Measurements from ENCODE around the gene RAI1. TPM values are rescaled to one million over a fixed set of nuclear protein-coding genes. Genes with fewer than 3 reads are reported as not detected.
A peak's percentile ranks its signal among the peaks of the same experiment; 100 is the strongest.

RAI1 gene
- total and polyA plus RNA-seq, 10 of the 15 experiments (the other 5 are each of a cell fraction or from before 2014, with no cell fraction given): 0.66 to 37.7 (median 6.0) TPM

GRCh38 chr17:17839791-17840707 lies 158.8 kb downstream of the RAI1 start (continued):
- TF ChIP-seq NKRF (conservative IDR thresholded peaks at IDR 0.05): peak; percentile 73
- TF ChIP-seq WRNIP1 (IDR thresholded peaks at IDR 0.05; ENCODE audit: borderline replicate concordance, low read depth, low read length): 0 out of 2 replicates have a peak, but pooled peaks have one; percentile 30
- no peak for TF ChIP-seq MLLT1 (IDR thresholded peaks at IDR 0.05)
- TF ChIP-seq E2F4 (IDR thresholded peaks at IDR 0.05; ENCODE audit: low read depth, low read length): no peak
- no peak for TF ChIP-seq MTA3 (IDR thresholded peaks at IDR 0.05; ENCODE audit: borderline replicate concordance, low read length)
- TF ChIP-seq EGR1 (IDR thresholded peaks at IDR 0.05; ENCODE audit: borderline replicate concordance in 1 of 2, low read depth in 2 of 2, low read length in 2 of 2): peak in 1 of 2 experiments; percentile 78; a peak in 2 of 3 replicates
- TF ChIP-seq USF1 (IDR thresholded peaks at IDR 0.05; ENCODE audit: borderline replicate concordance, extremely low read length, insufficient read depth, low read depth, low read length): peak; percentile 86
- TF ChIP-seq LARP7 (IDR thresholded peaks at IDR 0.05): peak; percentile 96
